Measurements from ENCODE around the gene CELF1. TPM values are rescaled to one million over a fixed set of nuclear protein-coding genes. Genes with fewer than 3 reads are reported as not detected.

CELF1 gene
- total and polyA plus RNA-seq, 9 of the 15 experiments (the other 6 are each of a cell fraction or from before 2014, with no cell fraction given) = 11.3 to 142 (median 77.4) TPM

GRCh38 chr11:47426062-47426956 is 126.6 kb downstream of the CELF1 start, which contains the start of gene PSMC3 (continued):
- TF ChIP-seq HDAC1 (IDR thresholded peaks at IDR 0.05) = peak in 1 of 2 experiments; percentile 82; a peak in 2 of 4 replicates
- no peak for TF ChIP-seq GATAD2B (IDR thresholded peaks at IDR 0.05; ENCODE audit: borderline replicate concordance)
- TF ChIP-seq MCM2 (IDR thresholded peaks at IDR 0.05; ENCODE audit: low read depth) = no peak
- no peak for TF ChIP-seq SREBF1 (IDR thresholded peaks at IDR 0.05; ENCODE audit: borderline replicate concordance, low read depth, low read length)
- no peak; the same call in none of the 2 replicates for TF ChIP-seq ZNF12 (CRISPR knock-in tag; IDR thresholded peaks at IDR 0.05)
- TF ChIP-seq EZH2 (IDR thresholded peaks at IDR 0.05; ENCODE audit: borderline replicate concordance, low read depth, low read length) = no peak
- no peak for TF ChIP-seq KAT2B (IDR thresholded peaks at IDR 0.05; ENCODE audit: low read depth, low read length)
- TF ChIP-seq, protein P1, sequence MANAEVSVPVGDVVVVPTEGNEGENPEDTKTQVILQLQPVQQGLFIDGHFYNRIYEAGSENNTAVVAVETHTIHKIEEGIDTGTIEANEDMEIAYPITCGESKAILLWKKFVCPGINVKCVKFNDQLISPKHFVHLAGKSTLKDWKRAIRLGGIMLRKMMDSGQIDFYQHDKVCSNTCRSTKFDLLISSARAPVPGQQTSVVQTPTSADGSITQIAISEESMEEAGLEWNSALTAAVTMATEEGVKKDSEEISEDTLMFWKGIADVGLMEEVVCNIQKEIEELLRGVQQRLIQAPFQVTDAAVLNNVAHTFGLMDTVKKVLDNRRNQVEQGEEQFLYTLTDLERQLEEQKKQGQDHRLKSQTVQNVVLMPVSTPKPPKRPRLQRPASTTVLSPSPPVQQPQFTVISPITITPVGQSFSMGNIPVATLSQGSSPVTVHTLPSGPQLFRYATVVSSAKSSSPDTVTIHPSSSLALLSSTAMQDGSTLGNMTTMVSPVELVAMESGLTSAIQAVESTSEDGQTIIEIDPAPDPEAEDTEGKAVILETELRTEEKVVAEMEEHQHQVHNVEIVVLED (CRISPR knock-in tag; IDR thresholded peaks at IDR 0.05) = 0 out of 2 replicates have a peak, but pooled peaks have one; percentile 27
- TF ChIP-seq PHF21A (IDR thresholded peaks at IDR 0.05; ENCODE audit: borderline replicate concordance, low read depth) = peak; percentile 57; the same call in 1 of the 2 replicates
- peak; percentile 97 for TF ChIP-seq PHF8 (IDR thresholded peaks at IDR 0.05; ENCODE audit: borderline replicate concordance, low read length)
- TF ChIP-seq ARNT (IDR thresholded peaks at IDR 0.05) = no peak
- TF ChIP-seq CXXC5 (CRISPR knock-in tag; IDR thresholded peaks at IDR 0.05) = peak; percentile 88
- TF ChIP-seq, protein P2, sequence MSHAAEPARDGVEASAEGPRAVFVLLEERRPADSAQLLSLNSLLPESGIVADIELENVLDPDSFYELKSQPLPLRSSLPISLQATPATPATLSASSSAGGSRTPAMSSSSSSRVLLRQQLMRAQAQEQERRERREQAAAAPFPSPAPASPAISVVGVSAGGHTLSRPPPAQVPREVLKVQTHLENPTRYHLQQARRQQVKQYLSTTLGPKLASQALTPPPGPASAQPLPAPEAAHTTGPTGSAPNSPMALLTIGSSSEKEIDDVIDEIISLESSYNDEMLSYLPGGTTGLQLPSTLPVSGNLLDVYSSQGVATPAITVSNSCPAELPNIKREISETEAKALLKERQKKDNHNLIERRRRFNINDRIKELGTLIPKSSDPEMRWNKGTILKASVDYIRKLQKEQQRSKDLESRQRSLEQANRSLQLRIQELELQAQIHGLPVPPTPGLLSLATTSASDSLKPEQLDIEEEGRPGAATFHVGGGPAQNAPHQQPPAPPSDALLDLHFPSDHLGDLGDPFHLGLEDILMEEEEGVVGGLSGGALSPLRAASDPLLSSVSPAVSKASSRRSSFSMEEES (CRISPR knock-in tag; IDR thresholded peaks at IDR 0.05) = no peak
- peak; percentile 96 for TF ChIP-seq VEZF1 (CRISPR knock-in tag; IDR thresholded peaks at IDR 0.05)
- 0 out of 2 replicates have a peak, but pooled peaks have one; percentile 46 for TF ChIP-seq ERF (CRISPR knock-in tag; IDR thresholded peaks at IDR 0.05)
- TF ChIP-seq, protein P3, sequence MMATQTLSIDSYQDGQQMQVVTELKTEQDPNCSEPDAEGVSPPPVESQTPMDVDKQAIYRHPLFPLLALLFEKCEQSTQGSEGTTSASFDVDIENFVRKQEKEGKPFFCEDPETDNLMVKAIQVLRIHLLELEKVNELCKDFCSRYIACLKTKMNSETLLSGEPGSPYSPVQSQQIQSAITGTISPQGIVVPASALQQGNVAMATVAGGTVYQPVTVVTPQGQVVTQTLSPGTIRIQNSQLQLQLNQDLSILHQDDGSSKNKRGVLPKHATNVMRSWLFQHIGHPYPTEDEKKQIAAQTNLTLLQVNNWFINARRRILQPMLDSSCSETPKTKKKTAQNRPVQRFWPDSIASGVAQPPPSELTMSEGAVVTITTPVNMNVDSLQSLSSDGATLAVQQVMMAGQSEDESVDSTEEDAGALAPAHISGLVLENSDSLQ (IDR thresholded peaks at IDR 0.05) = peak; percentile 56
- TF ChIP-seq ARID3B (CRISPR knock-in tag; IDR thresholded peaks at IDR 0.05; ENCODE audit: borderline replicate concordance) = no peak
- TF ChIP-seq ESRRA (IDR thresholded peaks at IDR 0.05; ENCODE audit: borderline replicate concordance, low read depth) = peak; percentile 9; the same call in 1 of the 2 replicates
